Caco-2 (cell line): ENCODE data around the gene IZUMO4. TPM values are rescaled to one million over a fixed set of nuclear protein-coding genes. Genes with fewer than 3 reads are reported as not detected.

Source experiments
- BruUV-seq: library from RNA; stranded (reverse); fragments of 400-500 nt; replicated peaks from 2 replicates; lab custom pipeline; 2021; lab: Mats Ljungman, UMichigan
- CTCF ChIA-PET: fragments of 300-600 bp; sonication (Branson Sonifier 250); formaldehyde crosslinking; loops from one replicate; lab custom pipeline; 2022; ENCODE audit warnings: antibody characterized with exemption; lab: Charles Lee
- POLR2A ChIA-PET: fragments of 300-600 bp; sonication (Branson Sonifier 250); formaldehyde crosslinking; loops from one replicate; lab custom pipeline; 2022; ENCODE audit warnings: antibody characterized with exemption; lab: Charles Lee
- DNase-seq, 2 experiments: peaks; one replicate each; pipeline versions ENCODE4 v3.0.0 to v3.0.0-alpha.2; 2020 to 2022
- H3K27me3 ChIP-seq: replicated peaks from 2 replicates; pipeline ENCODE4 v1.6.0; 2011; ENCODE audit warnings: low read length; ENCODE audit not compliant: control insufficient read depth, insufficient read depth
- H3K36me3 ChIP-seq: 2 replicates; pipeline ENCODE4 v1.5.1; 2011; ENCODE audit warnings: low read length; ENCODE audit not compliant: control insufficient read depth, insufficient read depth
- H3K4me1 ChIP-seq: fragments of 250-450 bp; sonication (Bioruptor Pico); 2 replicates; pipeline ENCODE4 v1.5.1; 2020; ENCODE audit warnings: mild to moderate bottlenecking
- H3K4me3 ChIP-seq: 2 replicates; pipeline ENCODE4 v1.5.1; 2011; ENCODE audit warnings: low read depth, mild to moderate bottlenecking, control low read depth, low read length
- H3K9me3 ChIP-seq: fragments of 250-450 bp; sonication (Bioruptor Pico); 2 replicates; pipeline ENCODE4 v1.5.1; 2020; ENCODE audit warnings: mild to moderate bottlenecking, moderate library complexity
- H3K27ac Mint-ChIP-seq: one replicate; pipeline ENCODE4 v1.8.0; 2022; ENCODE audit warnings: mixed read lengths; ENCODE audit not compliant: unreplicated experiment
- H3K27me3 Mint-ChIP-seq: one replicate; pipeline ENCODE4 v1.8.0; 2022; ENCODE audit warnings: mixed read lengths; ENCODE audit not compliant: insufficient read depth, unreplicated experiment
- H3K36me3 Mint-ChIP-seq: one replicate; pipeline ENCODE4 v1.8.0; 2022; ENCODE audit warnings: mild to moderate bottlenecking, mixed read lengths; ENCODE audit not compliant: insufficient read depth, unreplicated experiment
- H3K4me1 Mint-ChIP-seq: one replicate; pipeline ENCODE4 v1.8.0; 2022; ENCODE audit warnings: low read depth, mixed read lengths; ENCODE audit not compliant: unreplicated experiment
- H3K4me3 Mint-ChIP-seq: one replicate; pipeline ENCODE4 v1.8.0; 2022; ENCODE audit warnings: mild to moderate bottlenecking, moderate library complexity, mixed read lengths; ENCODE audit not compliant: unreplicated experiment
- H3K9me3 Mint-ChIP-seq: one replicate; pipeline ENCODE4 v1.8.0; 2022; ENCODE audit warnings: mixed read lengths; ENCODE audit not compliant: unreplicated experiment
- intact Hi-C: fragments of 100-400 bp; cut with micrococcal nuclease; formaldehyde crosslinking; loops from one replicate; pipeline ENCODE4 v1.10.0; 2022; ENCODE audit not compliant: unreplicated experiment
- total RNA-seq: library from RNA; stranded (reverse); gene quantifications from 2 replicates; pipeline ENCODE4 v1.2.3, GENCODE V29; 2022
- TF ChIP-seq, protein P1 (sequence below), 2 experiments: fragments of 200-600 bp in 1 of 2; IDR thresholded peaks; 1 replicate in 1 of 2; 2 replicates in 1 of 2; pipeline versions ENCODE4 v1.5.1 to v1.8.0; 2011 to 2022; ENCODE audit warnings: antibody characterized with exemption in 1 of 2, control low read depth in 1 of 2, inconsistent platforms in 1 of 2, low read depth in 1 of 2, low read length in 1 of 2, mild to moderate bottlenecking in 1 of 2, moderate library complexity in 1 of 2; ENCODE audit not compliant: insufficient read depth in 1 of 2, severe bottlenecking in 1 of 2, unreplicated experiment in 1 of 2

IZUMO4 gene
- total RNA-seq, 1 experiment from 2014 or later = 1.1 TPM

DNA sequence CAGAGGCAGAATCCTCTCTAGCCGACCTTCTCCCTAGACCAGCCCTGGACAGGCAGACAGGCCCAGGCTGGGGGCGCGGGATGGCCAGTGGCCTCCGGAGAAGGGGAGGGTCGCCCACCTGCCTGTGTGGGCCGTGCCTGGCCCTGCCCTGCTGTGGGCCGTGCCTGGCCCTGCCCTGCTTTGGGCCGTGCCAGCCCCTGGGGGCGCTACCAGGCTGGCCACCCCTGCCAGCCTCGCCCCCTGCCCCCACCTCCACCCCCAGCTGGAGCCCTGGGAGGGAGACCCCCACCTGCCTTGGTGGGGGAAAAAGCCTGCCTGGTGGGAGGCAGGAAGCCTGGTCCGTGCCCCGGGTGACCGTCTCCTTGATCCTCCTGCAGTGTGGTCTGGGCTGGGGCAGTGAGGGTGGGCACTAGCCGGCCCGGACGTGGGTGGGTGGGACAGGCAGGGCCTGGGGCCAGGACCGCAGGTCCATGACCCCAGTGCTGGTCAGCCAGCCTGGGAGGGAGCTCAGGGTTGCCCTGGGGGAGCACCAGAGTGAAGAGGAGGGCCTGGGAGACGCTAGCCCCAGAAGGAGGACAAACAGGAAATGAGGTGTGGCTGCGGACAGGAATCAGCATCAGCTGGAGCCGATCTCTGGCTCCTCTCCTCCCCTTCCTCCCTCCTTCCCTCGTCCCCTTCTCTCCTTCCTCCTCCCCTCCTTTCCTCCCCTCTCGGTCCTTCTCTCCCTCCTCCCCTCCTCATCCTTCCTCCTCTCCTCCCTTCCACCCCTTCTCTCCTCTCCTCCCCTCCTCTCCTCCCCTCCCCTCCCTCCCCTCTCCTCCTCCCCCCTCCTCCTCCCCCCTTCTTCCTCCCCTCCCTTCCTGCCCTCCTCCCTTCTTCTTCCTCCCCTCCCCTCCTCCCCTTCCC lies 40.5 kb upstream of the IZUMO4 start:
- Histone ChIP-seq H3K9me3 (no peaks in the 10 kb centered on the region), H3K36me3 (no peaks in the 10 kb centered on the region), H3K4me3 (no peak overlapping the region), H3K27me3 (no peaks in the 10 kb centered on the region), H3K4me1 (peaks cover 24% of the 10 kb centered on the region)
- no peaks in the 10 kb centered on the region for H3K4me1 Mint-ChIP-seq
- H3K27me3 Mint-ChIP-seq = no peaks in the 10 kb centered on the region
- intact Hi-C loops = no loop called here
- no TSS peak for BruUV-seq
- TF ChIP-seq, protein P1, sequence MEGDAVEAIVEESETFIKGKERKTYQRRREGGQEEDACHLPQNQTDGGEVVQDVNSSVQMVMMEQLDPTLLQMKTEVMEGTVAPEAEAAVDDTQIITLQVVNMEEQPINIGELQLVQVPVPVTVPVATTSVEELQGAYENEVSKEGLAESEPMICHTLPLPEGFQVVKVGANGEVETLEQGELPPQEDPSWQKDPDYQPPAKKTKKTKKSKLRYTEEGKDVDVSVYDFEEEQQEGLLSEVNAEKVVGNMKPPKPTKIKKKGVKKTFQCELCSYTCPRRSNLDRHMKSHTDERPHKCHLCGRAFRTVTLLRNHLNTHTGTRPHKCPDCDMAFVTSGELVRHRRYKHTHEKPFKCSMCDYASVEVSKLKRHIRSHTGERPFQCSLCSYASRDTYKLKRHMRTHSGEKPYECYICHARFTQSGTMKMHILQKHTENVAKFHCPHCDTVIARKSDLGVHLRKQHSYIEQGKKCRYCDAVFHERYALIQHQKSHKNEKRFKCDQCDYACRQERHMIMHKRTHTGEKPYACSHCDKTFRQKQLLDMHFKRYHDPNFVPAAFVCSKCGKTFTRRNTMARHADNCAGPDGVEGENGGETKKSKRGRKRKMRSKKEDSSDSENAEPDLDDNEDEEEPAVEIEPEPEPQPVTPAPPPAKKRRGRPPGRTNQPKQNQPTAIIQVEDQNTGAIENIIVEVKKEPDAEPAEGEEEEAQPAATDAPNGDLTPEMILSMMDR (IDR thresholded peaks at IDR 0.05; ENCODE audit: insufficient read depth in 1 of 2, low read depth in 1 of 2, low read length in 1 of 2, severe bottlenecking in 1 of 2, unreplicated experiment in 1 of 2) = no peak
- ChIA-PET POLR2A (no interaction called here), CTCF (no interaction called here)
- no peak for DNase-seq
- H3K4me3 Mint-ChIP-seq = no peak overlapping the region
- H3K9me3 Mint-ChIP-seq = no peaks in the 10 kb centered on the region
- H3K27ac Mint-ChIP-seq = no peak overlapping the region
- H3K36me3 Mint-ChIP-seq = peaks cover 13% of the 10 kb centered on the region

DNA sequence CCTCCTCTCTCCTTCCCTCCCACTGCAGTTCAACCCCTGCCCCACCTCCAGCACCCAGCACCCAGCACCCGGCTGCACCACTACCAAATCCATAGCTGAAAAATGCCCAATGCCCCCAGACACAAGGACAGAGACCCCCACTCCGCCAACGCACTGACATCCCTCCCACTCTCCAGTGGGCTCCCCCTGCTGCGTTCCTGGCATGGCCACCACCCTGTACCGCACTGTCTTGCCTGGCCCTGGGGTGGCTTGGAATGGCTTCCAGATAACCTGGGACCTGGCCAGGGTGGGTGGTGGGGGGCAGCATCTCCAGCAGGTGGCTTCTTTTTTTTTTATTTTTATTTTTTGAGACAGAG lies 39.9 kb upstream of the IZUMO4 start:
- peaks cover 20% of the 10 kb centered on the region for H3K4me1 ChIP-seq
- no peak overlapping the region for H3K27ac Mint-ChIP-seq
- H3K4me3 Mint-ChIP-seq = no peak overlapping the region

More for the DNA sequence above, 39.9 kb upstream of the IZUMO4 start:
- H3K9me3 ChIP-seq = no peaks in the 10 kb centered on the region
- no peaks in the 10 kb centered on the region for H3K36me3 ChIP-seq
- BruUV-seq = no TSS peak
- no peak for DNase-seq
- TF ChIP-seq, protein P1 (IDR thresholded peaks at IDR 0.05; ENCODE audit: insufficient read depth in 1 of 2, low read depth in 1 of 2, low read length in 1 of 2, severe bottlenecking in 1 of 2, unreplicated experiment in 1 of 2) = no peak
- POLR2A ChIA-PET = no interaction called here
- no peaks in the 10 kb centered on the region for H3K4me1 Mint-ChIP-seq
- H3K4me3 ChIP-seq = no peak overlapping the region
- no peaks in the 10 kb centered on the region for H3K27me3 ChIP-seq
- CTCF ChIA-PET = no interaction called here
- H3K9me3 Mint-ChIP-seq = no peaks in the 10 kb centered on the region
- peaks cover 13% of the 10 kb centered on the region for H3K36me3 Mint-ChIP-seq
- intact Hi-C loops = no loop called here
- no peaks in the 10 kb centered on the region for H3K27me3 Mint-ChIP-seq
